ENCODE data around the gene KCNJ5.

GRCh38 chr11:128924104-128924503, 32.9 kb downstream of the KCNJ5 start:
- TF ChIP-seq ZFP3 (CRISPR knock-in tag; IDR thresholded peaks at IDR 0.05) (no peak), OSR1 (CRISPR knock-in tag; IDR thresholded peaks at IDR 0.05) (no peak), RARB (CRISPR knock-in tag; IDR thresholded peaks at IDR 0.05) (no peak), TOX (CRISPR knock-in tag; IDR thresholded peaks at IDR 0.05; ENCODE audit: borderline replicate concordance) (no peak), ZNF70 (CRISPR knock-in tag; IDR thresholded peaks at IDR 0.05) (no peak), PATZ1 (CRISPR knock-in tag; IDR thresholded peaks at IDR 0.05; ENCODE audit: borderline replicate concordance) (no peak), BACH2 (CRISPR knock-in tag; IDR thresholded peaks at IDR 0.05; ENCODE audit: borderline replicate concordance) (no peak), ZC3H10 (CRISPR knock-in tag; IDR thresholded peaks at IDR 0.05) (no peak), CREB5 (CRISPR knock-in tag; IDR thresholded peaks at IDR 0.05; ENCODE audit: low read depth) (no peak), ARNTL (CRISPR knock-in tag; IDR thresholded peaks at IDR 0.05; ENCODE audit: borderline replicate concordance, low read depth) (no peak)
